Brain pericyte (primary cell): ENCODE results near the gene SLC15A1.
A peak's percentile ranks its signal among the peaks of the same experiment; 100 is the strongest.
"Not testable (repeated sequence)": the region's sequence is repeated elsewhere in the genome, so short reads cannot be mapped to it uniquely, and the experiment has no call there.

ENCODE experiments used
- DNase-seq: peaks from one replicate; pipeline ENCODE4 v3.0.0-alpha.2; 2012; ENCODE audit warnings: low read depth, low spot score

SLC15A1 gene

GRCh38 chr13:98658131-98658530, 94.3 kb downstream of the SLC15A1 start:
- no peak for DNase-seq

GRCh38 chr13:98657506-98658085, 94.9 kb downstream of the SLC15A1 start:
- DNase-seq = no peak

- no peak for DNase-seq
Observed at GRCh38 chr13:98656223-98656622, 96.2 kb downstream of the SLC15A1 start.

GRCh38 chr13:98653463-98653985, 98.9 kb downstream of the SLC15A1 start:
- peak; percentile 41 for DNase-seq

GRCh38 chr13:98652721-98653462, 99.6 kb downstream of the SLC15A1 start:
- no peak for DNase-seq

GRCh38 chr13:98652276-98652675, 100.2 kb downstream of the SLC15A1 start:
- no peak for DNase-seq

GRCh38 chr13:98651744-98652143, 100.7 kb downstream of the SLC15A1 start:
- DNase-seq = no peak

- DNase-seq = no peak
Observed at GRCh38 chr13:98650396-98651107, 101.9 kb downstream of the SLC15A1 start.

- no peak for DNase-seq
Observed at GRCh38 chr13:98649861-98650260, 102.6 kb downstream of the SLC15A1 start.

GRCh38 chr13:98648686-98649085, 103.8 kb downstream of the SLC15A1 start:
- DNase-seq = no peak

GRCh38 chr13:98648141-98648540, 104.3 kb downstream of the SLC15A1 start:
- no peak for DNase-seq

- no peak for DNase-seq
Observed at GRCh38 chr13:98647121-98647520, 105.4 kb downstream of the SLC15A1 start.

- DNase-seq = no peak
Observed at GRCh38 chr13:98643479-98643878, 109.0 kb downstream of the SLC15A1 start.

- DNase-seq = no peak
Observed at GRCh38 chr13:98641075-98641474, 111.4 kb downstream of the SLC15A1 start.

- DNase-seq = not testable (repeated sequence)
Observed at GRCh38 chr13:98639785-98640184, 112.7 kb downstream of the SLC15A1 start.

GRCh38 chr13:98638352-98638751, 114.1 kb downstream of the SLC15A1 start:
- DNase-seq = not testable (repeated sequence)
